GM19395 (cell line): Measurements from ENCODE around the gene ZNF398.
"Not testable (repeated sequence)": the region's sequence is repeated elsewhere in the genome, so short reads cannot be mapped to it uniquely, and the experiment has no call there.

Source experiments
- ATAC-seq: cut with Tn5 transposase; IDR thresholded peaks from one replicate; pipeline ENCODE4 v1.9.1; 2021; ENCODE audit warnings: mild to moderate bottlenecking, moderate library complexity; ENCODE audit not compliant: unreplicated experiment

Gene ZNF398, protein sequence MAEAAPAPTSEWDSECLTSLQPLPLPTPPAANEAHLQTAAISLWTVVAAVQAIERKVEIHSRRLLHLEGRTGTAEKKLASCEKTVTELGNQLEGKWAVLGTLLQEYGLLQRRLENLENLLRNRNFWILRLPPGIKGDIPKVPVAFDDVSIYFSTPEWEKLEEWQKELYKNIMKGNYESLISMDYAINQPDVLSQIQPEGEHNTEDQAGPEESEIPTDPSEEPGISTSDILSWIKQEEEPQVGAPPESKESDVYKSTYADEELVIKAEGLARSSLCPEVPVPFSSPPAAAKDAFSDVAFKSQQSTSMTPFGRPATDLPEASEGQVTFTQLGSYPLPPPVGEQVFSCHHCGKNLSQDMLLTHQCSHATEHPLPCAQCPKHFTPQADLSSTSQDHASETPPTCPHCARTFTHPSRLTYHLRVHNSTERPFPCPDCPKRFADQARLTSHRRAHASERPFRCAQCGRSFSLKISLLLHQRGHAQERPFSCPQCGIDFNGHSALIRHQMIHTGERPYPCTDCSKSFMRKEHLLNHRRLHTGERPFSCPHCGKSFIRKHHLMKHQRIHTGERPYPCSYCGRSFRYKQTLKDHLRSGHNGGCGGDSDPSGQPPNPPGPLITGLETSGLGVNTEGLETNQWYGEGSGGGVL

DNA sequence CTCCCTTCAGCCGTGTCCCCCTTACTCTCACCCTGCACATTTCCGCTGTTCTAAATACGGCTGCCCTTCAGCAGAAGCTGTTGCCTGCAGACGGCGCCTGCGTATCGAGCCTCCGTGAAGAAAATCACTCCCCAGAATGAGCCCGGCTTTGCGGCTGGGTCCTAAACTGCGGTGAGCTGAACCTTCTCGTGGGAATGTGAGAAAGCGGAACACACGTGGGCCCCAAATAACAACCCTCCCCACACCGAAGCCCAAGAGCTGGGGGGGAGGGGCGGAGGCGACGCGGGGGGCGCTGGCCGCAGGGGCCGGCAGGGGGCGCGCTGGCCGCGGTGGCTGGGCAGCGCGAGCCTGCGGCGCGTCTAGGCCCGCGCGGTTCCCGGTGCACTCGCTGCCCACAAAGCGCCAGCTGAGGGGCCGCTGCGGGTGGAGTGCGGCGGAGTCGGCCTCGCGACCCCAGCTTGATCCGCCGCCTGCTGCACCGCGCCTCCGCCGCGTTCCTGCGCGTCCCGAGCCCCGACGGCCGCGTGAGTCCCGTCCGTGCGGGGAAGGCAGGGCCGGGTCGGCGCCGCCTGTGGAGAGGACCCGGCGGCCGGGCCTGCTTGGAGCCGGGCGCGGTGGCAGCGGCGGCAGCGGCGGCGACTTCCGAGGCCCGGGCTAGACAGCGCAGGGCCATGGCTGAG, at the start of gene ZNF398:
TSS of gene ZNF398 (plus strand) at position 382 of the 680 bp plus-strand sequence. CDS start at position 672, 290 bp downstream.
- peak; percentile 73 for ATAC-seq

DNA sequence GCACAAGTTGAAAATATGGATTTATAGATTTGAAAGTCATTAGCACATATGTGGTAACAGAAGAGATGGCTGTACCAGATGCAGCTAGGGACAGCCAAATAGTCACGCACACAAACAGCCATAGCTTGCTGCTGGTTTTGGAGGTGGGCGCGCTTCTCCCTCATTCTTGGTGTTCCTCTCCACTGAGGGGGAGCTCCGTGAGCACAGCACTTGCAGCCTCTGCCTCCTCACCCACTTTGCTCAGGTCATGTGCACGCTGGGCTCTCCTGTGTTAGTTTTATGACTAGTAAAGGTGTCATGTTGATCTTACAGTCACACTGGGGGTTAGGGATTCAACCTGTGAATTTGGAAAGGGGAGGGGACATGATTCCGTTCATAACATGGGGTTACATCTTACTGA, 48.2 kb upstream of the ZNF398 start:
- no peak for ATAC-seq

DNA sequence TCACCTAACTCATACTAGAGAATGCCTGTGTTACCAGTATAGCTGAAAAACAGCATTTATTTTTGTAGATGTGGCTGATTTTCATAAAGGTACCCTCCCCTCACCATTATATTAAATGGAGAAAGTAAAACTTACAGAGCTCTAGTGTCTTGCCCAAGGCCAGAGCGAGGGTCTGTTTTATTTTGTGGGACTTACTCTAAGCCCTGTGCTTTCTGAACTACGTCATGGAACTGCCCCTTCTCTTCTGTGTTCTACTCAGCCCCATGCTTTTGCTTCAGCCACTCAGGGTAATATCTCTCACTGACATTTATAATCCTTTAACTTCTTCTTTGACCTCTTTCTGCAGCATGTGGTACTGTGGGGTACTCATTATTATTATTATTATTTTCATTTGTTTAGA, 46.4 kb upstream of the ZNF398 start:
- no peak for ATAC-seq

DNA sequence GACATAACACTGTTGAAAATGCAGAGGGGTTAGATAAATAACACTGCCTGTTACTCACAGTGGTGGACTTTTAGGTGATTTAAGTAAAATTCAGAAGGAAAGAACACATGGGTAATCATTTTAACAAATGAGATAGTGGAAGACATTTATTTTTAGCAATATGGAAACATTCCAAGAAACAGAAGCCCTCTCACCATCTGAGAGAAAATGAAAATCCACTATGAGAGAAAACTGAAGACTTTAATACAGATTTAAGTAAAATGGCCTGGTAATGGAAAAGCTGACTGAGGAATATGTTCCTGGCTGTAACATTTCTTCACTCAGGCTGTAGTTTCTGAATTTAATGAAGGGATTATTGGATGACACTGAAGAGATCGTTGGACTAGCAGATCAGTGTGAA, 44.6 kb upstream of the ZNF398 start:
- ATAC-seq: no peak

DNA sequence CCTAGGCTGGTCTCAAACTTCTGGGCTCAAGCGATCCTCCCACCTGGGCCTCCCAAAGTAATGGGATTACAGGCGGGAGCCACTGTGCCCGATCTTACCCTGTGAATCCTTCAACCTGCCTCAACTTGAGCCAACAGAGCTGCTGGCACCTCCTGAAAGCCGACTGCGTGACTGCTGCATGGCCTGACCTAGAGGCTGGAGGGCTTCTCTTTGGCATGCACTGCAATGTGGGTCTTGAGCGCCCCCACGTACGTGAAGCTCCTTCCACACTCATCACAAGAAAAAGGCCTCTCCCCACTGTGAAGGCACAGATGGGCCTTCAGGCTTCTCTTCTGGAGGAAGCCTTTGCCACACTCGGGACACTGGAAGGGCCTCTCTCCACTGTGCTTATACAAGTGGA, 43.8 kb upstream of the ZNF398 start:
- ATAC-seq: no peak

DNA sequence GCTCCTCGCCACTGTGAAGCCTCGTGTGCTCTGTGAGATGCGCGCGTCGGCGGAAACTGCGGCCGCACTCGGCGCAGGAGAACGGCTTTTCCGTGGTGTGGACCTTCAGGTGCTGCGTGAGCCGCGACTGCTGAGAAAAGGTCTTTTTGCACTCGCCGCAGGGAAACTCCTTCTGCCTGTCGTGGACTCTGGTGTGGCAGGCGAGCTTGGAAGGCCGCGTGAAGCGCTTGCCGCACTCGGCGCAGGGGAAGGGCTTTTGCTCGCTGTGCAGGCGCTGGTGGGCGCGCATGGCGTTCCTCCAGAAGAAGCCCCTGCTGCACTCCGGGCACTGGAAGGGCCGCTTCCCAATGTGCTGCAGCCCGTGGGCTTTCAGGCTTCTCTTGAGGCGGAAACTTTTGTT, 43.0 kb upstream of the ZNF398 start:
- ATAC-seq: no peak

DNA sequence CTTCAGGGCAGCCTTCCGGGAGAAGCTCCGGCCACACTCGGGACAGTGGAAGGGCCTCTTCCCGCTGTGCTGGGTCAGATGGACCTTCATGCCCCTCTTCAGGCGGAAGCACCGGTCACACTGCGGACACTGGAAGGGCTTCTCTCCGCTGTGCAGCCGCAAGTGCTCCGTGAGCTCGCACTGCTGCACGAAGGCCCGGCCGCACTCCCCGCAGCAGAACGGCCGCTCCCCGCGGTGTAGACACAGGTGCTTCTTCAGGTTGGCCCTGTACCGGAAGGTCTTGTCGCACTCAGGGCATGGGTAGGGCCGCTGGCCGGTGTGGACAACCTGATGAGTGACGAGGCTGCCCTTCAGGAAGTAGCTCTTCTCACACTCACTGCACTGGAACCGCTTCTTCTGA, 42.5 kb upstream of the ZNF398 start:
- ATAC-seq: no peak

DNA sequence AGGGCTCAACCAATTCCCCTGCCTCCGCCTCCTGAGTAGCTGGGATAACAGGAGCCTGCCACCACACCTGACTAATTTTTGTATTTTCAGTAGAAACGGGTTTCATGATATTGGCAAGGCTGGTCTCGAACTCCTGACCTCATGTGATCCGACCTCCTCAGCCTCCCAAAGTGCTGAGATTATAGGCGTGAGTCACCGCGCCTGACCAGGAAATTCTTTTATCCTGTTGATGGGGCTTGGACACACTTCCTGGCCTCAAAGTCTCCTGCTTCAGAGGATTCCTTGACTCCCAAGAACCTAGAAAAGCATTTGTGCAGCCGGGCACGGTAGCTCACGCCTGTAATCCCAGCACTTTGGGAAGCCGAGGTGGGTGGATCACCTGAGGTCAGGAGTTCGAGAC, 37.3 kb upstream of the ZNF398 start:
- no peak for ATAC-seq

DNA sequence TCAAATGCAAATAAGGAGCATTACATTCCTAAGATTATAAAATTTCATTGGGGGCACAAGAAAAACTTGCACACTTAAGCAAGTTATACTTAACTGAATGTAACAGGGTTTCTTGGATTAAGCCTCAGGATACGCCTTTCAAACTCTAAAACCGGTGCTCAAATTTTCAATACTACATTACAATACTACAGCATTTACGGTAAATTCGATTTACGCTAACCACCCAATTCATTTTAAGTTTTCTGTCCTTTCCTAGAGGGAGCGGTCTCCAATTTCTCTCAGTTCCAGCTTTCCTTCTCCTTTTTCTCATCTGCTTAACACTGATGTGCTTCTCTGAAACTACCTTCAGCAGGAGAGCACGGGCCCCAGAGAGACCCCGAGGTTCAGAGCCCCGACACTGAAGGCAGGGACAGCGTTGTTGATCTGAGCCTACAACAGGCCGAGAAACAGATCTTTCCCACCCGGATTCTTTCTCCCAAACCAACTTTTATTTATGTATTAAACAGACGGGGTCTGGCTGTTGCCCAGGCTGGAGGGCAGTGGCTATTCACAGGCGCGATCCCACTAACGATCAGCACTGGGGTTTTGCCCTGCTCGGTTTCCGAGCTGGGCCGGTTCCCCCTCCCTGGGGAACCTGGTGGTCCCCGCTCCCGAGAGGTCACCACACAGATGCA, 21.9 kb upstream of the ZNF398 start:
- peak; percentile 5 for ATAC-seq

DNA sequence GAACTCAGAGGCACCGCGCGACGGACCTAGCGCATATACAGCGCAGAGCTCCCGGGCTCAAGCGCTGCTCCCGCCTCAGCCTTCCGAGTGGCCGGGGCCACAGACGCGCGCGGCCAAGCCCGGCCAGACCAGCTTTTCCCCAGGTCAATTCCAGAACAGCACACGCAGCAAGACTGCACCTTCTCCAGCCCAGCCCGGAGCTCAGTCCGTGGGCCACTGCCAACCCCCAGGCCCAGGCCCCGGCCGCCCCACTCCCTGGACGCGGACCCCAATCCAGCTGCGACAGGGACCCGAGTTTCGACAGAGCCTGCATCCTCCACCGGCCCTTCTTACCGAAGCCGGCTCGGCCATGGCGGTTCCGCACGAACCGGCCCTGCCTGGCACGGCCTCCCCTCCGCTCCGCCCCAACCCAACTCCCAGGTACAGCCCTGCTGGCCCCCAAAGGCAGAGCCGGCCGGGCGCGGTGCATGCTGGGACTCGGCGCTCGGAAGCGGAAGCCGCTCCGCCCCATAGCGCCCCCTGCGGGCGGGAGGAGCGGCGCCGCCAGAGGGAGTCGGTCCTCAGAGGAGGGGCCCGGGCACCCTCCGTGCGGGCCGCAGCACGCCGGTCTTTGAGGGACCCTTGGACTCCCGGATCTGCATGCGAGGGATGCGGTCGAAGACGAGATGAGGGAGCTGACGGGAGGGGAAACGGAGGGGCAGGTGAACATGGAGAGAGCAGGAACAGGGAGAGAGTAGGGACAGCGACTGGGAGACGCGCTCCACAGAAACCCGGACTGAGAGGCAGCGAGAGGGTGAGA, 21.2 kb upstream of the ZNF398 start, which contains the start of gene ZNF425:
TSS of gene ZNF425 (minus strand) at position 462 of the 799 bp plus-strand sequence. CDS start at position 351, 111 bp downstream.
- peak; percentile 79 for ATAC-seq

DNA sequence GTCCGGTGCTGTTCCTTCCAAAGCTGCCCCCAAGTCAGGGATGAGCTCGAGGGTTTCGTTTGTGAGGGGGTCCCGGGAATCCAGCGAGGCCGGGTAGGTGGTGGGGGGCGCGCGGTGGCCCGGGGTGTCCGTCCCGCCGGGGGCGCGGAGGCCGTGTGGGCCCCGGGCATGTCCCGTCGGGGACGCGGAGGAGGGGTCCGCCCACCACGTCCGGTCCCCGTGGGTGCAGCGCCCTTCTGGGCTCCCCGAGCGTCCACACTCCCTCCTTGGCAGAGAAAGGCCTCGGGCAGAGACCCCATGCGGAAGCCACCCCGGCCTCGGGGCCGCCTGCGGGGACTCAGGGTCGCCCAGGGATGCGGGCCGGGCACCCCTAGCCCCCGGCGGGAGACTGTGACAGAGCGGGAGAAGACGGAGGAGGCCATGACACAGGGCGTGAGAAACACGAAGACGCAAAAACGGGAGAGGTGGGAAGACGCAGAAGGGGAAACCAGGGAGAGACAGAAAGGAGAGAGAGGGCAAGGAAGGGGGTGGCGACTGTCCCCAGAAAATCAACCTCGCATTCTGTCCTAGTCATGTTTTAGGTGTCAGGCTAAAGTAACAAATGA, 20.5 kb upstream of the ZNF398 start:
- ATAC-seq: peak; percentile 42

DNA sequence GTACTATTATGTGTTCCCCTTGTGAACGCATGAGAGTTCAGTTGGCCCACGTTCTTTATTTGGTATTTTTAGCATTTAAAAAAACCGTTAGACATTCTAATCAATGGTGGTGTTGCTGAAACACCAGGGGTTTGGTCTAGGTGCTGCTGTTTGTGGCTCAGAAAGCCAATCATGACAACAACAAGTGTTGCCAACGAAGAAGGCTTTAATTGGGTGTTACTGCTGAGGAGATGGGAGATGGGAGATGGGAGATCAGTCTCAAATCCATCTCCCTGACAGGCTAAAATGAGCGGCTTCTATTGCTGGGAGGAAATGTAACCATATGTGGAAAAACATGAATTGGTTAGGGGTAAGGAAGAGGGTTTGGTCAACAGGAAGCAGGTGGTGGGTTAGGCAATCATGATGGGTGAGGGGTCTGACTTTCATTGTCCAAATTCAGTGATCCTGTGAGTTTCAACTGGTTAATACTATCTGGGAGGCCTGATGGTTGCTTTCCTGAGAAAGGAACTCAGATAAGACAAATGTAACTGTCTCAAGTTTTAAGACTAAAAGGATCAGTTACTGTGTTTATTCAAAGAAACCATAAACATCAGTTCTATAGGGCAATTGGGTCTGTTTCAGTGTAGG, 16.6 kb upstream of the ZNF398 start:
- no peak for ATAC-seq

DNA sequence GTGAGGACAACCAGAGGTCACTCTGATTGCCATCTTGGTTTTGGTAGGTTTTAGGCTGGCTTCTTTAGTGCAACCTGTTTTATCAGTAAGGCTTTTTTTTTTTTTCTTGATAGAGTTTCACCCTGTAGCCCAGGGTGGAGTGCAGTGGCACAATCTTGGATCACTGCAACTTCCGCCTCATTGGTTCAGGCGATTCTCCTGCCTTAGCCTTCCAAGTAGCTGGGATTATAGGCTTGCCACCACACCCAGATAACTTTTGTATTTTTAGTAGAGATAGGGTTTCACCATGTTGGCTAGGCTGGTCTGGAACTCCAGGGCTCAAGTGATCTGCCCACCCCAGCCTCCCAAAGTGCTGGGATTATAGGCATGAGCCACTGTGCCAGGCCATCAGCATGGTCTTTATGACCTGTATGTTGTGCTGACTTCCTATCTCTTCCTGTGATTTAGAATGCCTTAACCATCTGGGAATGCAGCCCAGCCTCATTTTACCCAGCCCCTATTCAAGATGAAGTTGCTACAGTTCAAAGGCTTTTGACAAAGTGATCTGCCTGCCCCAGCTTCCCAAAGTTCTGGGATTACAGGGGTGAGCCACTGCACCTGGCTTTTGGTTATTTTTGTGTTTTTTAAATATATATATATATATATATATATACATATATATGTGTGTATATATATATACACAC, 14.1 kb upstream of the ZNF398 start:
- ATAC-seq: no peak

DNA sequence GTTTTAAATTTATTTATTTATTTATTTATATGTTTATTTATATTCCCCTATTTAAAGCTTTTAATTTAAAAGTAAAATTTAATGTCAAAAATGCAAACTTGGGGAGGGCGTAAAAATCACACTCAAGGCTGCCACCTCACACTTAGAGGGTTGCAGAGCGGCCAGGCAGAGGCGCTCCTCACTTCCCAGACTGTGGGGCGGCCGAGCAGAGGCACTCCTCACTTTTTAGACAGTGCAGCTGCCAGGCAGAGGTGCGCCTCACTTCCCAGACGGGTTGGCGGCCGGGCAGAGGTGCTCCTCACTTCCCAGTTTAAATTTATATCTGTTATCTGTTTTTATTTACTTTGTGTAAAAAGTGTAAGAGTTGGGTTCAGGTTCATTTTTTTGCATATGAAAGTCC, 11.1 kb upstream of the ZNF398 start:
- ATAC-seq: no peak

DNA sequence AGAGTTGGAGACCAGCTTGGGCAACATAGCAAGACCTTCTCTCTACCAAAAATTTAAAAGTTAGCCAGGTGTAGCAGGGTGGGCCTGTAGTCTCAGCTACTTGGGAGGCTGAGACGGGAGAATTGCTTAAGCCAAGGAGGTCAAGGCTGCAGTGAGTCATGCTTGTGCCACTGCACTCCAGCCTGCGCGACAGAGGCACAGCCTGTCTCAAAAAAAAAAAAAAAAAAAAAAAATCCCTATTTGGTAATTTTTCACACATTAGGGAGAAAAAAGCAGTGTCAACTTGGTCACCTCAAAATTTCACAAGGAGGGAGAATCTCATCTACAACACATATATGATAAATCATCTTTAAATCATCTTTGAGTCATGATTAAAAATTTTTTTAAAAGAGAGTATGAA, 6.4 kb upstream of the ZNF398 start:
- no peak for ATAC-seq

DNA sequence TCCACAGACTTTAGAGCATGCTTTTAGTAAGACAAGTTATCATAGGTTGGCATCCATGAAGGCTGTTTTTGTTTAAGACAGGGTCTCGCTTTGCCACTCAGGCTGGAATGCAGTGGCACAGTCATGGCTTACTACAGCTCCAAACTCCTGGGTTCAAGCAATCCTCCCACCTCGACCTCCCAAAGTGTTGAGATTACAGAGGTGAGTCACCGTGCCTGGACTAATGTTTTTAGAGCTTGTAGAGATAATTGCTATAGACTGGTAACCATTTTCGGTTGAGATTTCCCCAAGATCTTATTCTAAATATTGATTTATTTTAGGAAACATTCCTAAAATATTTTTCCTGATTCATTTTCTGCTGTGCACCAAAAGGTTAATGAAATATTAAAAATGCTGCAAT, 5.4 kb upstream of the ZNF398 start:
- no peak for ATAC-seq

DNA sequence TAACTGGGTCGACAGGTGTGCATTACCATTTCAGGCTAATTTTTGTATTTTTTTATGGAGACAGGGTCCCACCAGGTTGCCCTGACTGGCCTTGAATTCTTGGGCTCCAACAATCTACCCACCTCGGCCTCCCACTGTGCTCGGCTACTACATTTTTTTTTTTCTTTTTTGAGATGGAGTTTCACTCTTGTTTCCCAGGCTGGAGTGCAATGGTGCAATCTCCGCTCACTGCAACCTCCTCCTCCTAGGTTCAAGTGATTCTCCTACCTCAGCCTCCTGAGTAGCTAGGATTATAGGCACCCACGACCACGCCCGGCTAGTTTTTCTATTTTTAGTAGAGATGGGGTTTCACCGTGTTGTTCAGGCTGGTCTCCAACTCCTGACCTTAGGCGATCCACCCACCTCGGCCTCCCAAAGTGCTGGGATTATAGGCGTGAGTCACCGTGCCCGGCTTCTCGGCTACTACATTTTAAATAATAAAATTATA, 2.8 kb upstream of the ZNF398 start:
- not testable (repeated sequence) for ATAC-seq

DNA sequence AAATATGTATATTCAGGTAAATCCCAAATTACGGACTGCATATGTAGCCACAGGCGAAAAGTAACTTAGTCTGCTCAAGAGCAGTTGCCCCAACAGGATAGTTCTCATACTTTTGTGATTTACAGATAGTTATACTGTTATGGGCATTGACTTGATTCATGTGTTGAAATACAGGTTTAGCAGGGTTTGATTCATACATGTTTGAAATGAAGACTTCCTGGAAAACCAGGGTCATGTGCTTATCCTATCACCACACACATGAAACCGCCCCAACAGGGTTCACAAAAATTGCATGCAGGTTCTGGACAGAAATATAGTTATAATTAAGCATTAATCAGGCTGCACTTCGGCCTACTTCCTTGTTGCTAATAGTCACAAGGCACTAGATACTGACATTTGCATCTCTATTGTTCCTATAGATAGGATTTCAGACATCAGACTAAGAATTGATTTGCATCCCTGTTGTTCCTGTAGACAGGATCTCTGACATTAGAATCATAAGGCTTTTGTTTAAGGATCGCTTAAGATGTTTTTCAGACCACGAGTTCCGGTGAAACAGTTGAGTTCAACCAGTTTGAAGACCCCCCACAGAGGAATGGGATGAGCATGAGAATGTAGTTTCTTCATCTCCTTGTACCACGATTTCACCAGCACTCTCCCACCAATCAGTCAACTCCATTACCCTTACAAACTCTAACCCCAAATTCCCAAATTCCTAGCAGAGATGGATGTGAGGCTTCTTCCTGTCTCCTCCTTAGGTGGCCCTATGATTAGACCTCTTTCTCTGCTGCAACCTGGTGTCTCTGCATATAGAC, 2.0 kb upstream of the ZNF398 start:
- ATAC-seq: no peak
